Choroid plexus epithelial cell (primary cell): Measurements from ENCODE around the gene DIO3.

Source experiments
- DNase-seq: peaks from one replicate; pipeline ENCODE4 v3.0.0-alpha.2; 2010; ENCODE audit warnings: low read depth
- H3K4me3 ChIP-seq: 2 replicates; pipeline ENCODE4 v1.5.1; 2011; ENCODE audit warnings: low read depth, mild to moderate bottlenecking, control low read depth, low read length, moderate library complexity
- TF ChIP-seq, protein P1 (sequence below): conservative IDR thresholded peaks from 2 replicates; pipeline ENCODE4 v1.5.1; 2011; ENCODE audit warnings: low read depth, mild to moderate bottlenecking, control low read depth, inconsistent platforms, low read length, moderate library complexity

DIO3 gene

GRCh38 chr14:101534198-101534597 is 27.1 kb upstream of the DIO3 start:
- no peak for DNase-seq
- no peak overlapping the region for H3K4me3 ChIP-seq
- TF ChIP-seq, protein P1, sequence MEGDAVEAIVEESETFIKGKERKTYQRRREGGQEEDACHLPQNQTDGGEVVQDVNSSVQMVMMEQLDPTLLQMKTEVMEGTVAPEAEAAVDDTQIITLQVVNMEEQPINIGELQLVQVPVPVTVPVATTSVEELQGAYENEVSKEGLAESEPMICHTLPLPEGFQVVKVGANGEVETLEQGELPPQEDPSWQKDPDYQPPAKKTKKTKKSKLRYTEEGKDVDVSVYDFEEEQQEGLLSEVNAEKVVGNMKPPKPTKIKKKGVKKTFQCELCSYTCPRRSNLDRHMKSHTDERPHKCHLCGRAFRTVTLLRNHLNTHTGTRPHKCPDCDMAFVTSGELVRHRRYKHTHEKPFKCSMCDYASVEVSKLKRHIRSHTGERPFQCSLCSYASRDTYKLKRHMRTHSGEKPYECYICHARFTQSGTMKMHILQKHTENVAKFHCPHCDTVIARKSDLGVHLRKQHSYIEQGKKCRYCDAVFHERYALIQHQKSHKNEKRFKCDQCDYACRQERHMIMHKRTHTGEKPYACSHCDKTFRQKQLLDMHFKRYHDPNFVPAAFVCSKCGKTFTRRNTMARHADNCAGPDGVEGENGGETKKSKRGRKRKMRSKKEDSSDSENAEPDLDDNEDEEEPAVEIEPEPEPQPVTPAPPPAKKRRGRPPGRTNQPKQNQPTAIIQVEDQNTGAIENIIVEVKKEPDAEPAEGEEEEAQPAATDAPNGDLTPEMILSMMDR = no peak

- TF ChIP-seq, protein P1 = no peak
- H3K4me3 ChIP-seq = no peak overlapping the region
- no peak for DNase-seq
Measured at GRCh38 chr14:101535232-101535631, 26.1 kb upstream of the DIO3 start.

DNA sequence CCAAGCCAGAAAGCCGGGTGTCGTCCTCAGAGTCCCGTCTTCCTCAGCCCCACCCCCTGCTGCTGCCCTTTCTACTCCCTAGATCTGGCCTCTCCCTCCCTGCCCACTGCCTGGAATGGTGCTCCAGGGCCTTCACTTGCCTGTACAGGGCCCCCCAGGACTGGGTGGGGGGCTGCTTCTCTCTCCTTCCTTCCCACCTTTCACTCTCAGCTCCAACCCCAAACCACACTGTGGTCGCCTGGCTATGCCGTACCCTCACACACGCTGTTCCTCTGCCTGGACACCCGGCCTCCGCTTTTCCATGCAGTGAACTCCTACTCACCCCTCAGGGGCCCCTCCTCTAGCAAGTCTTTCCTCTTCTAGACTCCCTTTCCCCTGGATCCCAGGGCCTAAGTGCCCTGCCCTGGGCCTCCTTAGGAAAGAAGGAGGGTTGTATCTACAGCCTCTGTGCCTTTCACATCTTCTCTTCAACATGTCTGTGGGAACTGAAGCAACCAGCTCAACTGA is 25.5 kb upstream of the DIO3 start:
- no peak for DNase-seq
- H3K4me3 ChIP-seq = no peak overlapping the region
- TF ChIP-seq, protein P1 = no peak

GRCh38 chr14:101537286-101537685 is 24.0 kb upstream of the DIO3 start:
- TF ChIP-seq, protein P1 = no peak
- no peak overlapping the region for H3K4me3 ChIP-seq
- no peak for DNase-seq

GRCh38 chr14:101538878-101539277 is 22.4 kb upstream of the DIO3 start:
- TF ChIP-seq, protein P1 = no peak

GRCh38 chr14:101539880-101540279 is 21.4 kb upstream of the DIO3 start:
- TF ChIP-seq, protein P1 = no peak
- H3K4me3 ChIP-seq = no peak overlapping the region

More at GRCh38 chr14:101538878-101539277, 22.4 kb upstream of the DIO3 start:
- no peak for DNase-seq
- no peak overlapping the region for H3K4me3 ChIP-seq

More at GRCh38 chr14:101539880-101540279, 21.4 kb upstream of the DIO3 start:
- no peak for DNase-seq
